RCC 7860 (cell line): ENCODE measurements around the gene AVPR2.
A peak's percentile ranks its signal among the peaks of the same experiment; 100 is the strongest.

Experiments used
- DNase-seq: peaks from one replicate; pipeline ENCODE4 v3.0.0-alpha.2; 2015; ENCODE audit warnings: low spot score
- FAIRE-seq: peaks from 2 replicates; lab custom pipeline; 2012; peaks lifted over from hg19 to GRCh38; lab: Jason Lieb, UNC

Gene AVPR2

GRCh38 chrX:153910446-153910845 is 6.0 kb downstream of the AVPR2 start:
- DNase-seq (no peak), FAIRE-seq (no peak)

- DNase-seq (no peak), FAIRE-seq (no peak)
Measured at GRCh38 chrX:153911798-153912197, 7.3 kb downstream of the AVPR2 start.

GRCh38 chrX:153913211-153913610 is 8.7 kb downstream of the AVPR2 start:
- no peak for DNase-seq
- FAIRE-seq, result no peak

GRCh38 chrX:153913701-153914100 is 9.2 kb downstream of the AVPR2 start:
- FAIRE-seq, result no peak
- DNase-seq, result no peak

GRCh38 chrX:153917869-153918268 is 13.4 kb downstream of the AVPR2 start:
- FAIRE-seq (no peak), DNase-seq (no peak)

GRCh38 chrX:153919281-153919680 is 14.8 kb downstream of the AVPR2 start:
- FAIRE-seq, result no peak
- no peak for DNase-seq

- DNase-seq (no peak), FAIRE-seq (no peak)
Measured at GRCh38 chrX:153920546-153920945, 16.1 kb downstream of the AVPR2 start.

- no peak for FAIRE-seq
- DNase-seq, result no peak
Measured at GRCh38 chrX:153921070-153921469, 16.6 kb downstream of the AVPR2 start.

GRCh38 chrX:153921511-153922446 is 17.3 kb downstream of the AVPR2 start:
- DNase-seq, result no peak

GRCh38 chrX:153922932-153923857 is 18.7 kb downstream of the AVPR2 start:
- DNase-seq (peak; percentile 22), FAIRE-seq (no peak)

More at GRCh38 chrX:153921511-153922446, 17.3 kb downstream of the AVPR2 start:
- no peak for FAIRE-seq

- no peak for FAIRE-seq
- DNase-seq, result no peak
Measured at GRCh38 chrX:153924149-153924861, 19.8 kb downstream of the AVPR2 start.

GRCh38 chrX:153925387-153925738 is 20.9 kb downstream of the AVPR2 start:
- DNase-seq (no peak), FAIRE-seq (no peak)

GRCh38 chrX:153925739-153926551 is 21.5 kb downstream of the AVPR2 start, which contains the start of gene ARHGAP4:
TSS of gene ARHGAP4 (minus strand) at chrX:153926264. CDS start at chrX:153926202, 62 bp downstream.
- FAIRE-seq (no peak), DNase-seq (no peak)

GRCh38 chrX:153926552-153926857 is 22.0 kb downstream of the AVPR2 start:
- no peak for DNase-seq
- FAIRE-seq, result no peak

GRCh38 chrX:153926858-153927671 is 22.6 kb downstream of the AVPR2 start:
- FAIRE-seq, result no peak
- peak; percentile 10 for DNase-seq

- no peak for DNase-seq
Measured at GRCh38 chrX:153927672-153927921, 23.1 kb downstream of the AVPR2 start.

GRCh38 chrX:153927922-153928760 is 23.7 kb downstream of the AVPR2 start:
- FAIRE-seq, result peak; percentile 94

More at GRCh38 chrX:153927672-153927921, 23.1 kb downstream of the AVPR2 start:
- FAIRE-seq, result no peak

GRCh38 chrX:153928846-153929245 is 24.4 kb downstream of the AVPR2 start:
- DNase-seq (no peak), FAIRE-seq (no peak)

More at GRCh38 chrX:153927922-153928760, 23.7 kb downstream of the AVPR2 start:
- DNase-seq, result peak; percentile 95

- FAIRE-seq, result no peak
Measured at GRCh38 chrX:153929576-153929975, 25.1 kb downstream of the AVPR2 start.

More at GRCh38 chrX:153929576-153929975, 25.1 kb downstream of the AVPR2 start:
- no peak for DNase-seq
